Astrocyte (in vitro differentiated cells and primary cell): ENCODE results near the gene NXPH4.

ENCODE experiments used
- EZH2 ChIP-seq: IDR thresholded peaks from 2 replicates; pipeline ENCODE4 v1.6.1; 2012; ENCODE audit warnings: mild to moderate bottlenecking, low read length, inconsistent platforms; ENCODE audit not compliant: insufficient read depth
- TF ChIP-seq, protein P1 (sequence below): IDR thresholded peaks from 2 replicates; pipeline ENCODE4 v1.5.1; 2011; ENCODE audit warnings: low read depth, mild to moderate bottlenecking, inconsistent platforms, low read length, moderate library complexity; ENCODE audit not compliant: insufficient read depth

DNA sequence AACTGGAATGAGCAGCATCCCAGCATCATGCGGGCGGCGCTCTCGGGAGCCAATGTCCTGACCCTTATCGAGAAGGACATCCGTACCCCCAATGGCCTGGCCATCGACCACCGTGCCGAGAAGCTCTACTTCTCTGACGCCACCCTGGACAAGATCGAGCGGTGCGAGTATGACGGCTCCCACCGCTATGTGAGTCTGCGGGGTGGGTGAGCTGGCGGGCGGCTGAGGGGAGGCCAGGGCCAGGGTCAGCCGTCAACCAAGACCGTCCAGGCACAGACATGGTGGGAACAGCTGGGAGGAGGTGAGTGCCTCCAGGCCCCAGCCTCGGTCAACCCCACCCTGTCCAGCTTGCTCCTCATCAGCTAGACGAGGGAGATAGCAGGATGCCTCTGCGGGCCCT lies 25.8 kb upstream of the NXPH4 start:
- no peak for TF ChIP-seq EZH2
- TF ChIP-seq, protein P1, sequence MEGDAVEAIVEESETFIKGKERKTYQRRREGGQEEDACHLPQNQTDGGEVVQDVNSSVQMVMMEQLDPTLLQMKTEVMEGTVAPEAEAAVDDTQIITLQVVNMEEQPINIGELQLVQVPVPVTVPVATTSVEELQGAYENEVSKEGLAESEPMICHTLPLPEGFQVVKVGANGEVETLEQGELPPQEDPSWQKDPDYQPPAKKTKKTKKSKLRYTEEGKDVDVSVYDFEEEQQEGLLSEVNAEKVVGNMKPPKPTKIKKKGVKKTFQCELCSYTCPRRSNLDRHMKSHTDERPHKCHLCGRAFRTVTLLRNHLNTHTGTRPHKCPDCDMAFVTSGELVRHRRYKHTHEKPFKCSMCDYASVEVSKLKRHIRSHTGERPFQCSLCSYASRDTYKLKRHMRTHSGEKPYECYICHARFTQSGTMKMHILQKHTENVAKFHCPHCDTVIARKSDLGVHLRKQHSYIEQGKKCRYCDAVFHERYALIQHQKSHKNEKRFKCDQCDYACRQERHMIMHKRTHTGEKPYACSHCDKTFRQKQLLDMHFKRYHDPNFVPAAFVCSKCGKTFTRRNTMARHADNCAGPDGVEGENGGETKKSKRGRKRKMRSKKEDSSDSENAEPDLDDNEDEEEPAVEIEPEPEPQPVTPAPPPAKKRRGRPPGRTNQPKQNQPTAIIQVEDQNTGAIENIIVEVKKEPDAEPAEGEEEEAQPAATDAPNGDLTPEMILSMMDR = no peak
